Measurements from ENCODE around the gene TRMT1L. TPM values are rescaled to one million over a fixed set of nuclear protein-coding genes. Genes with fewer than 3 reads are reported as not detected.

Gene TRMT1L
- total RNA-seq, 1 donor from 2014 or later = 13.5 TPM

DNA sequence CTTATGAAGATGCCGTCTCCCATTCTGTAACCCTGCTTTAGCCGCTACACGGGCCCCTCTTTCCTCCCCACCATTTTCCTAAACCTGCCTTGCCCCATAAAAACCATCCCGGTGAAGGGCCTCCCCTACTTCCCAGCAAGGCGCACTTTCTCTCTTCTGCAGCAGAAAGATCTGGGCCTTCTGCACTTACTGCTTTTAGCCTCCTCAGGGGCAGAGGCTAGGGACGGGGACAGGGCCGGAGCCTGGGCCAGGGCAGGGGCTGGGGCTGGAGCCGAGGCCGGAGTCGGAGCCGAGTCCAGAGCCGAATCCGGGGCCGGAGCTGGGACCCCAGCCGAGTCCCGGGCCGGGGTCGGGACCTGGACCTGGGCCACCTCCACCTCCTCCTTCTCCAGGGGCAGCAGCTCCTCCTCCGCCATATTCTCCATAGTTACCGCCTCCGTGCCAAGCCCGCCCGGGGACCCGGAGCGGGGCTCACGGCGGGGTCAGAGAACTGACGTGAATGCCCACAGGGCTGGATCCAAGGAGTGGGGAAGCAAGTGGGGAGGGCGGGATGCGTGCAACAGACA is 382 bp downstream of the TRMT1L start:
- peaks cover 15% of the 10 kb centered on the region for H3K4me1 Mint-ChIP-seq (ENCODE audit: low read depth, unreplicated experiment)
- H3K4me3 Mint-ChIP-seq (ENCODE audit: unreplicated experiment) = peak overlapping the region; percentile 99
- TF ChIP-seq, protein P1, sequence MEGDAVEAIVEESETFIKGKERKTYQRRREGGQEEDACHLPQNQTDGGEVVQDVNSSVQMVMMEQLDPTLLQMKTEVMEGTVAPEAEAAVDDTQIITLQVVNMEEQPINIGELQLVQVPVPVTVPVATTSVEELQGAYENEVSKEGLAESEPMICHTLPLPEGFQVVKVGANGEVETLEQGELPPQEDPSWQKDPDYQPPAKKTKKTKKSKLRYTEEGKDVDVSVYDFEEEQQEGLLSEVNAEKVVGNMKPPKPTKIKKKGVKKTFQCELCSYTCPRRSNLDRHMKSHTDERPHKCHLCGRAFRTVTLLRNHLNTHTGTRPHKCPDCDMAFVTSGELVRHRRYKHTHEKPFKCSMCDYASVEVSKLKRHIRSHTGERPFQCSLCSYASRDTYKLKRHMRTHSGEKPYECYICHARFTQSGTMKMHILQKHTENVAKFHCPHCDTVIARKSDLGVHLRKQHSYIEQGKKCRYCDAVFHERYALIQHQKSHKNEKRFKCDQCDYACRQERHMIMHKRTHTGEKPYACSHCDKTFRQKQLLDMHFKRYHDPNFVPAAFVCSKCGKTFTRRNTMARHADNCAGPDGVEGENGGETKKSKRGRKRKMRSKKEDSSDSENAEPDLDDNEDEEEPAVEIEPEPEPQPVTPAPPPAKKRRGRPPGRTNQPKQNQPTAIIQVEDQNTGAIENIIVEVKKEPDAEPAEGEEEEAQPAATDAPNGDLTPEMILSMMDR (IDR thresholded peaks at IDR 0.05; ENCODE audit: partially characterized antibody, unreplicated experiment) = no peak
- H3K36me3 Mint-ChIP-seq (ENCODE audit: unreplicated experiment) = no peaks in the 10 kb centered on the region
- H3K27me3 Mint-ChIP-seq (ENCODE audit: unreplicated experiment) = peaks cover 7% of the 10 kb centered on the region
- no peak for DNase-seq
- peaks cover 7% of the 10 kb centered on the region for H3K9me3 Mint-ChIP-seq (ENCODE audit: unreplicated experiment)
- peak overlapping the region; percentile 96 for H3K27ac Mint-ChIP-seq (ENCODE audit: unreplicated experiment)

DNA sequence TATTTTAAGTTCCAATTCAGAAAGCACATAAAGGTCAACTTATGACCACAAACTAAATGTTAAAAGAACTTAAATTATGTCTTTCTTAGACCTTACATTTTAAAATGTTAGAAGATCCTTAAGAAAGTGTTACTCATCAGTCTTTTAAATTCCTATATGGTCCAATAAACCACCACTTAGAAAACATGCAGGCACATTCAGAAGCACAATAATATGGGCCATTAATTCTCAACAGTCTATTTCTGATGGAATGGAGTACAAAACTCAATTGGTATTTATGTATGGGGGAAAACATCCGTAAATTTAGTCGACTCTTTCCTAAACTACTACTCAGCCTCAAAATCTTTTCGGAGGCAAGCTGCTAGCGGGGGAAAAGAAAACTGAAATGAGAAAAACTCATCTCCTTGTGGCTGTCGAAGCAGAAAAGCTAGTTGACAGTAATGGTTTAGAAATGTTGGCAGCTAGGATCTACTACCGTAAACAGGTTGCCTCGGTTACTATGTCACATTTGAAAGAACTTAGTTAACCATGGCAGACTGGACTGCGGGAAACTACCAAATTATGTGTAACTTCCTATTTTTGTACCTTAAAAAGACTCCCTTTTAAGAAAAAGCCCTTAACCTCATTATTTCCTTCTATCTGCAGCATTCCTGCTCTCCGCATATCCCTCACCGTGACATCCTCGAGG is 1.0 kb downstream of the TRMT1L start:
- Mint-ChIP-seq H3K27ac (ENCODE audit: unreplicated experiment) (peak overlapping the region; percentile 96), H3K4me1 (ENCODE audit: low read depth, unreplicated experiment) (peaks cover 15% of the 10 kb centered on the region), H3K9me3 (ENCODE audit: unreplicated experiment) (peaks cover 7% of the 10 kb centered on the region), H3K27me3 (ENCODE audit: unreplicated experiment) (peaks cover 7% of the 10 kb centered on the region), H3K36me3 (ENCODE audit: unreplicated experiment) (no peaks in the 10 kb centered on the region), H3K4me3 (ENCODE audit: unreplicated experiment) (peak overlapping the region; percentile 99)
- no peak for DNase-seq
- TF ChIP-seq, protein P1 (IDR thresholded peaks at IDR 0.05; ENCODE audit: partially characterized antibody, unreplicated experiment) = no peak

DNA sequence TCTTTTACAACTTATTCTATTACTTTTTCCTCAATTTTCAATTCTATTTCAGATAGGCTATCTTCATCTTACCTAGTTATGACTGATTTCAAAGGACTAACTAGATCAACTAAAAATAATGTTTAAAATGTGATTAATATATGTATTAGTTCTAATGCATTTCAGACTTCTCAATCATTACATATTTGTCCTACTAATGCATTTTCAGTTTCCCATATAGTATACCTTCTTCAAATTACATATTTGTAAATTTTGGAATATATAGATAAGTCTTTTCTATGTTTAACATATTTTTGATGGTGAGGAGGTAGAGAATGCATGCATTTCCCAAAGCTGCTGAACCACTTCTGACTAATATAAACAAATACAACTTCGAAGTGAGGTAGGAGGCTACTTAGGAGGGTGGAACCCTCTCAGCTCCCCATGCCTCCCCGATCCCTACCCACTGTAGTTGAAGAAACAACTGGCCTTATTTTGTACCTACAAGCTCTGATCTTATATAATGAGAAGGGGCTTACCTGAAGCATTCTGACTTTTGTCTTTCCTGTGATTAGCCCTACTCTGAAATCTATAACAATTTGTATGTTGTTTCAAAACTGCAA is 1.7 kb downstream of the TRMT1L start:
- peaks cover 7% of the 10 kb centered on the region for H3K9me3 Mint-ChIP-seq (ENCODE audit: unreplicated experiment)
- no peak overlapping the region for H3K27ac Mint-ChIP-seq (ENCODE audit: unreplicated experiment)
- H3K27me3 Mint-ChIP-seq (ENCODE audit: unreplicated experiment) = peaks cover 7% of the 10 kb centered on the region
- H3K4me3 Mint-ChIP-seq (ENCODE audit: unreplicated experiment) = peak overlapping the region; percentile 99
- H3K36me3 Mint-ChIP-seq (ENCODE audit: unreplicated experiment) = no peaks in the 10 kb centered on the region
- peaks cover 15% of the 10 kb centered on the region for H3K4me1 Mint-ChIP-seq (ENCODE audit: low read depth, unreplicated experiment)
- DNase-seq = no peak
- TF ChIP-seq, protein P1 (IDR thresholded peaks at IDR 0.05; ENCODE audit: partially characterized antibody, unreplicated experiment) = no peak

DNA sequence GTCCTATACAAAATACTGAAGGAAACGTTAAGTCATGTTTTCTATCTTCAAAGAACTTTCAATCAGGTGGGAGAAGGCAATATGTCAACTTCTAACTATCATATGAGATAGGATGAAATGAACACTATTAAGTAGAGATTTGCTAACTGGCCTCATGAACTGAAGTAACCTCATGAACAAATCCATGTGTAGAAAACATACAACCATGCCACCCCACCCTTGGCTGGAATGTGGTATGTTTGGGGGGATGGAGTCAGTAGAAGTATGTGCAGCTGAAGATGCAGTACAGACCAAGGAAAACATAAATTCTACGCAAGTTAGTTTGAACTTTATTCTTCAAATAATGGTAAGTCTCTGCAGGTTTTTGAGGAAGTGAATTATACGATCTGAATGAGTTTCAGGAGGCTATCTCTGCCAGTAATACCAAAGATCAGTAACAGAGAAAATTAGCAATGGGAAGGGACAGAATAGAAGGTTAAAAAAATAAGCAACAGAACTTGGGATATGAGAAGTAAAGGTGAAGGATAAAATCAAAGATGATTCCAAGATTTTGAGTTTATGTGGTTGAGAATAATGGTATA is 4.5 kb downstream of the TRMT1L start:
- H3K4me1 Mint-ChIP-seq (ENCODE audit: low read depth, unreplicated experiment) = peaks cover 4% of the 10 kb centered on the region
- H3K9me3 Mint-ChIP-seq (ENCODE audit: unreplicated experiment) = peaks cover 5% of the 10 kb centered on the region
- no peak for DNase-seq
- H3K36me3 Mint-ChIP-seq (ENCODE audit: unreplicated experiment) = no peaks in the 10 kb centered on the region
- no peak overlapping the region for H3K4me3 Mint-ChIP-seq (ENCODE audit: unreplicated experiment)
- TF ChIP-seq, protein P1 (IDR thresholded peaks at IDR 0.05; ENCODE audit: partially characterized antibody, unreplicated experiment) = no peak
- peaks cover 5% of the 10 kb centered on the region for H3K27me3 Mint-ChIP-seq (ENCODE audit: unreplicated experiment)
- H3K27ac Mint-ChIP-seq (ENCODE audit: unreplicated experiment) = no peak overlapping the region
